SU-DHL-6 (cell line): ENCODE results near the gene KIF2A.

Experiments
- H2AFZ ChIP-seq: fragments of 200-600 bp; sonication (generic); 2 replicates; pipeline ENCODE4 v1.6.1; 2014; ENCODE audit warnings: low read depth, mild to moderate bottlenecking, moderate library complexity, mixed read lengths, antibody characterized with exemption, low read length; ENCODE audit not compliant: severe bottlenecking
- H3F3A ChIP-seq: fragments of 200-600 bp; shearing (Covaris generic); 2 replicates; pipeline ENCODE4 v1.6.0; 2016; ENCODE audit warnings: antibody characterized with exemption, mild to moderate bottlenecking; ENCODE audit not compliant: insufficient read depth
- H3K27ac ChIP-seq: fragments of 200-600 bp; sonication (generic); 2 replicates; pipeline ENCODE4 v1.5.1; 2016; ENCODE audit warnings: low read depth, mild to moderate bottlenecking, low read length, moderate library complexity, mixed read lengths
- H3K27me3 ChIP-seq: fragments of 200-600 bp; sonication (generic), shearing (Covaris generic); 2 replicates; pipeline ENCODE4 v1.6.0; 2014; ENCODE audit warnings: mild to moderate bottlenecking, low read length
- H3K36me3 ChIP-seq: fragments of 200-600 bp; sonication (generic); 2 replicates; pipeline ENCODE4 v1.6.1; 2014; ENCODE audit warnings: mild to moderate bottlenecking, low read length, mixed read lengths
- H3K4me2 ChIP-seq: fragments of 300-600, 200-600 bp; shearing (Covaris generic), sonication (generic); 2 replicates; pipeline ENCODE4 v1.6.0; 2014; ENCODE audit warnings: low read length, low read depth, mild to moderate bottlenecking; ENCODE audit not compliant: poor library complexity, severe bottlenecking
- H3K4me3 ChIP-seq: fragments of 200-600 bp; sonication (generic); 2 replicates; pipeline ENCODE4 v1.5.1; 2014; ENCODE audit warnings: antibody characterized with exemption, low read length, mild to moderate bottlenecking, mixed read lengths; ENCODE audit not compliant: insufficient read depth, poor library complexity, severe bottlenecking
- H3K79me2 ChIP-seq: fragments of 200-600 bp; sonication (generic); 2 replicates; pipeline ENCODE4 v1.6.1; 2014; ENCODE audit warnings: mild to moderate bottlenecking, low read length, moderate library complexity; ENCODE audit not compliant: insufficient read depth
- H3K9ac ChIP-seq: fragments of 200-600 bp; sonication (generic); 2 replicates; pipeline ENCODE4 v1.7.0; 2014; ENCODE audit warnings: mild to moderate bottlenecking, low read length
- H3K9me2 ChIP-seq: fragments of 200-600 bp; sonication (generic); replicated peaks from 2 replicates; pipeline ENCODE4 v1.6.1; 2014; ENCODE audit warnings: low read length; ENCODE audit not compliant: insufficient read depth
- H3K9me3 ChIP-seq: fragments of 200-600 bp; sonication (generic); 2 replicates; pipeline ENCODE4 v1.6.1; 2014; ENCODE audit warnings: low read length, mixed read lengths; ENCODE audit not compliant: insufficient read depth
- H4K20me1 ChIP-seq: fragments of 200-600 bp; sonication (generic); 2 replicates; pipeline ENCODE4 v1.6.1; 2014; ENCODE audit warnings: low read depth, mild to moderate bottlenecking, antibody characterized with exemption, low read length, moderate library complexity, mixed read lengths
- CTCF ChIP-seq: fragments of 200-600 bp; sonication (generic); IDR thresholded peaks from one replicate; pipeline ENCODE4 v1.5.1; 2017; ENCODE audit warnings: antibody characterized with exemption, mild to moderate bottlenecking, low read length, moderate library complexity; ENCODE audit not compliant: insufficient read depth, poor library complexity, severe bottlenecking
- EZH2phosphoT487 ChIP-seq: fragments of 200-600 bp; sonication (generic), shearing (Covaris generic); conservative IDR thresholded peaks from 2 replicates; pipeline ENCODE4 v1.6.1; 2018; ENCODE audit warnings: mild to moderate bottlenecking, antibody characterized with exemption, low read length, moderate library complexity, mixed read lengths

KIF2A gene

DNA sequence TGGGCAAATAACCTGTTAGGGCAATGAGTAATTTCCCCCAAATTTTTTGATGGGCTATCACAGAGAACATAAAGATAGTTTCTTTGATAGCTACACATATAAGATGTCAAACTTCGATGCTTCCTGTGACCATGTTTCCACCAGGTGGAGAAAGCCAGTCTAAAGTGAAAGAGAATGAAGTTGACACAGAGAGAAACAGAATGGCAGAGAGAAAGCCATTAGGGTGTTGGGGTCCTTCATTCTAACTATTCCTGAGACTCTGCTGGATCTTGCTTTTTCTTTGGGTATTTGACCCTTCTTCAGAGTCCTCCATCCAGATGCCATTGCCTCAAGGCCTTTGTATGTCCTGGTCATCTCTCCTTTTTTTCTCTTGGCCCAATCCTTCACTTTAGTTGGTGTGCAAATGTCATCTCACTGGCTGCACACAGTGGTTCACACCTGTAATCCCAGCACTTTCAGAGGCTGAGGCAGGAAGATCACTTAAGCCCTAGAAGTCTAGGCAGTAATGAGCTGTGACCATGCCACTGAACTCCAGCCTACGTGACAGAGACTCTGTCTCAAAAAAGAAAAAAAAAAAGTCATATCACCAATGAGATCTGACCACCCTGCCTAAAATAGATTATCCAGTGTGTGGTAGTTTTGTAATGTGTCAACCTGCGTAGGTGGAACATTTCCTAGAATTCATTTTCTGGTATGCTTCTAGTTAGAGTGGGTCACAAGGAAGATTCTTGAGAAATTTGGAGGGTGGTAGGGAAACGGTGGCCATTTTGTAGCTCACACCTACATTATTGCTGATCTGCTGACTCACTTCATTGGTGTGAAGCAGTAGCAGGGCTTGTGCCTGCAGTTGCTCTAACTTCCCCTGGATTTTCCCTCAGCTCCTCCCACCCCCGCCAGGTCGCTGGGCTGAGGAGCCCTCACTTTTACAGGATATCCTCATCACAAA is 20.8 kb upstream of the KIF2A start:
- no peak overlapping the region for H3K4me2 ChIP-seq
- no peak overlapping the region for H3K4me3 ChIP-seq
- no peaks in the 10 kb centered on the region for H3F3A ChIP-seq
- H3K9me2 ChIP-seq: no peaks in the 10 kb centered on the region
- H3K27me3 ChIP-seq: no peaks in the 10 kb centered on the region
- no peaks in the 10 kb centered on the region for H3K79me2 ChIP-seq
- no peak for TF ChIP-seq EZH2phosphoT487
- no peak for TF ChIP-seq CTCF
- H2AFZ ChIP-seq: no peak overlapping the region
- H3K9me3 ChIP-seq: no peaks in the 10 kb centered on the region
- no peaks in the 10 kb centered on the region for H4K20me1 ChIP-seq
- H3K27ac ChIP-seq: no peak overlapping the region
- H3K9ac ChIP-seq: no peak overlapping the region
- no peaks in the 10 kb centered on the region for H3K36me3 ChIP-seq

DNA sequence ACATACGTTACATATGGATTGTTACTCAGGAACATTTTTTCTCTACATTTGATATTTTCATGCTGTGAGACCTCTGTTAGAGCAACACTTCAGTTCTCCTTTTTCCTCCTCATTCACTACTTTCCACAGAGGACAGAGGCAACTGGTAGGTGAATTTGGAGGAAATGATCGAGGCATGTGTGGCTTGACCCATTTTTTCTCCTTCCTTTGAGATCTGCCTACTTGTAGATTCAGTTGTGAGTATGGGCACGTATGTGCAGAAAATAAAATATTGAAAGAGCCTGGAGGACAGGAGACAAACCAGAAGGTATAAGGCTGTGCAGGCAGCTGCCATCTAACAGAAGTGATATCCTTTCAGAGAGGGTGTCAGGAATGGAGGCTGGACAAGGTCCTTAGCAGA is 19.2 kb upstream of the KIF2A start:
- Histone ChIP-seq H3K9ac (no peak overlapping the region), H2AFZ (no peak overlapping the region), H4K20me1 (no peaks in the 10 kb centered on the region), H3K36me3 (no peaks in the 10 kb centered on the region), H3K9me2 (no peaks in the 10 kb centered on the region), H3K4me3 (no peak overlapping the region), H3K27me3 (no peaks in the 10 kb centered on the region), H3K9me3 (no peaks in the 10 kb centered on the region), H3K4me2 (no peak overlapping the region), H3K27ac (no peak overlapping the region), H3F3A (no peaks in the 10 kb centered on the region), H3K79me2 (no peaks in the 10 kb centered on the region)
- TF ChIP-seq CTCF (no peak), EZH2phosphoT487 (no peak)

DNA sequence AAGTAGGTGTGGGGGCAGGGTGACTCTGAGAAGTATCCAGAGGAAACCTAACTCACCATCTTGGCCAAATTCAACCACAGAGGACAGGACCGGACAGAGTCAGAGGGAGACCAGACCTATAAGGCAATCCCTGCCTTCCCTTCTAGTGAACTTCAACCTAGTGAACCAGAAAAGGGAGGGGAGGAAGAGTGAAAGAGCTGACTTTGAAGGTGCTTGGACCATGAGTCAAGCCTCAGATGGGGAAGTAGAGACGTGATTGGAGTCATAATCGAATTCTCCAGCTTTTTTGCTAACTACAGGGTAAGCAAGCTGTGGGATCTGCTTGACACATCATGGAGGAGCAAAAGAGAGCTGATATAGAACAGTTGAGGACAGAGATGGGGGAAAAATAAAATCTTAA is 18.8 kb upstream of the KIF2A start:
- Histone ChIP-seq H3K9me2 (no peaks in the 10 kb centered on the region), H3K9me3 (no peaks in the 10 kb centered on the region), H3K27me3 (no peaks in the 10 kb centered on the region), H4K20me1 (no peaks in the 10 kb centered on the region), H3K4me3 (no peak overlapping the region), H3K4me2 (no peak overlapping the region), H3K36me3 (no peaks in the 10 kb centered on the region), H3K79me2 (no peaks in the 10 kb centered on the region), H3K27ac (no peak overlapping the region), H2AFZ (no peak overlapping the region), H3K9ac (no peak overlapping the region), H3F3A (no peaks in the 10 kb centered on the region)
- TF ChIP-seq CTCF (no peak), EZH2phosphoT487 (no peak)
